HL-60 (cell line): ENCODE measurements around the gene SMTNL2.

Source experiments
- DNase-seq, 2 experiments: peaks; one replicate each; pipeline ENCODE4 v3.0.0-alpha.2; 2010 to 2020; ENCODE audit warnings: low read depth in 1 of 2, low spot score in 1 of 2
- H3K27ac ChIP-seq: fragments of 250-450 bp; sonication (Bioruptor Pico); replicated peaks from 2 replicates; pipeline ENCODE4 v1.5.1; 2020; ENCODE audit warnings: mild to moderate bottlenecking, moderate library complexity
- H3K27me3 ChIP-seq: fragments of 250-450 bp; sonication (Bioruptor Pico); 2 replicates; pipeline ENCODE4 v1.5.1; 2021; ENCODE audit warnings: mild to moderate bottlenecking, moderate library complexity; ENCODE audit not compliant: insufficient read depth, poor library complexity, severe bottlenecking
- H3K4me3 ChIP-seq: replicated peaks from 2 replicates; pipeline ENCODE4 v1.5.1; 2011; ENCODE audit warnings: mild to moderate bottlenecking, control low read depth, low read length; ENCODE audit not compliant: insufficient read depth
- CTCF ChIP-seq: IDR thresholded peaks from one replicate; pipeline ENCODE4 v1.5.1; 2011; ENCODE audit warnings: low read length, control low read depth, inconsistent platforms; ENCODE audit not compliant: insufficient read depth
- GABPA ChIP-seq: IDR thresholded peaks from 2 replicates; pipeline ENCODE4 v1.6.1; 2012; ENCODE audit warnings: low read depth
- POLR2AphosphoS5 ChIP-seq: IDR thresholded peaks from 2 replicates; pipeline ENCODE4 v1.6.1; 2012; ENCODE audit warnings: low read depth
- REST ChIP-seq: IDR thresholded peaks from 2 replicates; pipeline ENCODE4 v1.6.1; 2012; ENCODE audit warnings: low read depth; ENCODE audit not compliant: insufficient replicate concordance
- SPI1 ChIP-seq: IDR thresholded peaks from 2 replicates; pipeline ENCODE4 v1.6.1; 2012; ENCODE audit warnings: low read depth, mild to moderate bottlenecking, borderline replicate concordance

Gene SMTNL2

GRCh38 chr17:4592240-4593005, 8.1 kb downstream of the SMTNL2 start:
- Histone ChIP-seq H3K27me3 (no peaks in the 10 kb centered on the region), H3K4me3 (no peak overlapping the region), H3K27ac (no peak overlapping the region)
- no peak for DNase-seq
- no peak for TF ChIP-seq GABPA
- no peak for TF ChIP-seq CTCF
- TF ChIP-seq REST = no peak
- no peak for TF ChIP-seq SPI1
- no peak for TF ChIP-seq POLR2AphosphoS5

- no peak for DNase-seq
- Histone ChIP-seq H3K27ac (no peak overlapping the region), H3K27me3 (no peaks in the 10 kb centered on the region), H3K4me3 (no peak overlapping the region)
- TF ChIP-seq SPI1 (no peak), GABPA (no peak), REST (no peak), POLR2AphosphoS5 (no peak), CTCF (no peak)
Observed at GRCh38 chr17:4593021-4593421, 8.7 kb downstream of the SMTNL2 start.

- H3K27me3 ChIP-seq = no peaks in the 10 kb centered on the region
- no peak for DNase-seq
- no peak for TF ChIP-seq REST
- TF ChIP-seq POLR2AphosphoS5 = no peak
- no peak for TF ChIP-seq GABPA
- no peak for TF ChIP-seq SPI1
- no peak for TF ChIP-seq CTCF
- H3K27ac ChIP-seq = no peak overlapping the region
- no peak overlapping the region for H3K4me3 ChIP-seq
Observed at GRCh38 chr17:4594406-4594805, 10.1 kb downstream of the SMTNL2 start.
